HG03196 (cell line): ENCODE measurements around the gene CAMKMT.

Source experiments
- ATAC-seq: cut with Tn5 transposase; IDR thresholded peaks from one replicate; pipeline ENCODE4 v1.9.1; 2021; ENCODE audit not compliant: unreplicated experiment

Gene CAMKMT

DNA sequence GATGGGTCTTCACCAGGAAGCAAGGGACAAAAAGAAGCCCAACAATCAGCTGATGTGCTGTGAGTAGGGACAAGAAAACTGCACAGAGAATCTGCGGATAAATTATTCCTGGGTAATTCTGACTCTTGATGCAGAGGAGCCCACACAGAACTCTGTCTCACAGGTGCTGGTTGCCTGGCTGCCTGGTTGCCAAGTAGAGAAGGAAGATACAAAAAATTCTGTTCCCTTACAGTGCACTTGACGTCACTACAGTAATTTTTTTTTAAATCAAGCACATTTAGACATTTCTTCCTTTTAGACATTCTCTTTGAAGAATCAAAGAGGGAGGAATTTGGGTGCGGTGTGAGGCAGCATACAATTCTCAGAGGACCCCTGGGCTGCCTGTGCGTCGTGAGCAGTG, 427.7 kb downstream of the CAMKMT start:
- ATAC-seq, result no peak

DNA sequence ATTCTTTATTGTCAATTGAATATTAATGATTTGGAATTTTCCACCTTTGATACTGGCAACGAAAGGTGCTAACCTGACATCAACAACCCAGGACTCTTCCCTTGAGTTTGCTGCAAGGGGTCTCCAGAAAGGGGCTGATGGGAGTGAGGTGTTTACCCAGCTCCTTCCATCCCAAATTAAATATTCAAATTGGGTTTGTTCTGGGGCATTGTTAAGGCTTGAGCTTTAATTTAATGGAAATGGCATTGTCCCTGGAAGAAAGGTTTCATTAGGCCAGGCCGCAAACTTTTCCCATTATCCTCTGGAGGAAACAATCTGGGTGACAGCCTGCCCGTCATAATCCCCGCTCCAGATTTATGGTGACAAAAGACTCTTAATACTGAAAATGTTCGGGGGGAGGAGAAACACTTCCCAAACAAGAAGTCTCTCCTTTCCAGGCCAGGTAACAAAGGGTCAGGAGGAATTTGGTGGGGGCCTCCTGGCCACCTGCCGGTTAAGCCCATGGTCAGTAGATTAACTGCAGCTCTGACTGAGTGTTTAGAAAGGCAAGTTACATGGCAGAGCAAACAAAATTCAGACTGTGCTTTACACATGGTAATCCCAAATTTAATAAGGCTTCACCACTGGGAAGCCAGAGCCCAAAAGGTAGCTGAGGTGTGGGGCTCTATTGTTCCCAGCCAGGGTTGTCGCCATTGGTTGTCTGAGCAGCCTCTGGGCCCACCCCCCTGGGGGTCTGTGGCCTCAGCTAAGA, 428.4 kb downstream of the CAMKMT start:
- no peak for ATAC-seq

DNA sequence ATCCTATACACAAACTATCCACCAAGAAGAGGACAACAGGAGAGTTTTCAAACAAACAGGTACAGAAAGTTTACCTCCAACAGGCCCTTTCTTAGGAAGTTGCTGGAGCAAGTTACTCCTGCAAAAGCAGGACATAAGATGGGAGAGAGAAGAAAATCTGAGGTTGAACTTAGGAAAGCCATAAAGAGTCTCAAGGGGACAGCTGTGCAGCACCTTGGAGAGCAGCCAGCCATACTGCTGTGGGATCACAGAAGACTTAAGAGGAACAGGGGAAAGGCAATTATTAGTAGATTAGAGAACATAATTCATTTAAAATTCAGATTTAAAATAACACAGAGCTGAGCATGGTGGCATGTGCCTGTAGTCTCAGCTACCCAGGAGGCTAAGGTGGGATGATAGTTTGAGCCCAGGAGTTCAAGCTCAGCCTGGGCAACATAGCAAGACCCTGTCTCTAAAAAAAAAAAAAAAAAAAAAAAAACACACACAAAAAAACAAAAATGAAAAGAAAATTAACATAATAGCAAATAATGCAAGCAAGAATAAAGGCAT, 431.6 kb downstream of the CAMKMT start:
- ATAC-seq, result no peak

DNA sequence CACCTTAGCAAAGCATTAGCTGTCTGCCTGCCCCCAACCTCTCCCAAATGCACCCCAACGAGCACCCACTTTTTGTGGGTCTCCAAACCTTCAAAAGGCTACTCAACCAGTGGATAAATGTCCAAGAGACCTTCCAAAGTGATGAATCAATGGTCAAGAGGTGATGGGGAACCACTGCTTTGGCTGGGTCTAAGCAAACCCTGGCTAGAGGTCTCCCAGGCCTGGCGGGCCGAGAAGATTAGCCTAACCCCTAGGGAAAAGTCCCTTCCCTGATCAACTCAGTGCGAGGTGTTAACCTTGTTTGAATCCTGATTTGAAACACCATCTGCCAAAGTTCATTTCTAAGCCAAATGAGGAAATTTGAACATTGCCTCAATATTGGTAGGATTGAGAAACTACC, 435.0 kb downstream of the CAMKMT start:
- ATAC-seq, result no peak

DNA sequence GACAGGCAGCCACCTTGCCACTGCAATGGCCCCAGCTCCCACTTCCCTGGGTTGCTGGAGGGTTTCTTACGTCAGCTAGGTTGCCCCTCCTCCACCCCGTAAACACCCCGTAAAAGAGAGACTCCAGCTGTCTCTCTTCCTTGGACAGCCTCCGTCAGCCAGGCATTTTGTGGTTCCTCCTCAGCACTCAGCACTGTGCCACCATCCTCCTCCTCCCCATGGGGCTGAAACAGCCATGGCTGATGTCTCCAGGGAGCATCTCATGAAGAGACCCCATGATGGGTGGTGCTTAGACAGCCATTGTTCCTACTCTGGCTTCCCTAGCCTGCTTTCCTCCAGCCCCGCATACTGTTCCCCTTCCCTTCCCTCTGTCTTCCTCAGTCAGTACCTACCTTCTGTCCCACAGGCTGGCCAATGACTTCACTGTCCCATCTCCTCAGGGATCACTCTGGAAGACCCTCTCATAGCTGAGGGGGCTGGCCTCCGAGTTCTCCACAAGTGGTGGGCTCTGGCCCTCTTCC, 436.5 kb downstream of the CAMKMT start:
- ATAC-seq, result no peak

DNA sequence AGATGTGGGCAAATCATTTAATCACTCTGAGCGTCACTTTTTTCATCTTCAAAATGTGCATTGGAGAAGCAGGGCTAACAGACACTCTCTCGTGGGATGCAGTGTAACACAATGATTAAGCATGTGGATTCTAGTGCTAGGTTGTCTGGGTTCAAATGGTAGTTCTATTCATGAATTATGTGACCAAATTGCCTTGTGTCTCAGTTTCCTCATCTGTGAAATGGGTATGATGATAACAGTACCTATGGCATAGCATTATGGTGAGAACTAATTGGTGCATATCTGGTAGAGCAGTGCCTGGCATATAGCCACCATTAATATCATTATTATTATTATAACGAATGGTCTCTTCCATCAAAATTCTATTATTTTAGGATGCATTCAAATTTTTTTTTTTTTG, 437.4 kb downstream of the CAMKMT start:
- ATAC-seq, result no peak

DNA sequence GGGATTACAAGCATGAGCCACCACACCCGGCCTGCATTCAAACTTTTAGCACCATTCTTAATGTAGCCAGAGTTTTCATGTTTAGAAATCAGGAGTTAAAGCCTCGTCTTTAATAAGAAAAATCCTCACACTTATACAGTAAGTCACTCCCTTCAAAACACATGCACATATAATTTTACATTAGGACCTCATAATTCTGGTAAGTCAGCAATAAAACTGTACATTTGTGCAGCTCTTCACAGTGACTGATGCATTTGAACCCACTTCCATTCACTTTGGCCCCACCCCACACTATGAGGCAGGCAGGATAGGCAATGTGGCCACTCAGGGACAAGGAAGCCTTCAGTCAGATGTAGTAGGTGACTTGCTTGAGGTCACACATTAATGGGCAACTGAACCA, 438.0 kb downstream of the CAMKMT start:
- ATAC-seq, result no peak

DNA sequence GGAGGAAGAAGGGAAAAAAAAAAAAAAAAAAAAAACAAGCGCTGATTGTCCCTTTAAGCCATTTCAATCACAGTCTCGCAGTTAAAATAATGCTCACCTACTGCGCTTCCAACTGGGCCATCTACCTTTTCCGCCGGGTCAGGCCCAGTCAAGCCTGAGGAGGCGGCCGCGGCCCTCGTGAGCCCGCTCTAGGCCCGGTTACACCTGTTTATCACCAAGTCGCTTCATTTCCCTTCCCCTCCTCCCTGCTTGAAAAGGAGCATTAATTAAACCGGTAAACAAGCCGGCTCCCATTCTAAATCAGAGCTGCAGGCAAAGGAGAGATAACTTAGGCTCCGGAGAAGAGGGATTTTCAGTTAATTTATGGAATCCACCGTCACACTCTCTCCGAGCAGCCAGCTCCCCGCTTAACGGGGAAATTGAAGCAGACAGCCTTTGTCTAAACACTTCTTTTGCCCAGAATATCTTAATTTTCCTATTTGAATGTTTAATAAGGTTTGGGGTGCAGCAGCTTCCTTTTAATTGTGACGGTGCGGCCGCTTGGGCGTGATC, 439.6 kb downstream of the CAMKMT start:
- no peak for ATAC-seq

DNA sequence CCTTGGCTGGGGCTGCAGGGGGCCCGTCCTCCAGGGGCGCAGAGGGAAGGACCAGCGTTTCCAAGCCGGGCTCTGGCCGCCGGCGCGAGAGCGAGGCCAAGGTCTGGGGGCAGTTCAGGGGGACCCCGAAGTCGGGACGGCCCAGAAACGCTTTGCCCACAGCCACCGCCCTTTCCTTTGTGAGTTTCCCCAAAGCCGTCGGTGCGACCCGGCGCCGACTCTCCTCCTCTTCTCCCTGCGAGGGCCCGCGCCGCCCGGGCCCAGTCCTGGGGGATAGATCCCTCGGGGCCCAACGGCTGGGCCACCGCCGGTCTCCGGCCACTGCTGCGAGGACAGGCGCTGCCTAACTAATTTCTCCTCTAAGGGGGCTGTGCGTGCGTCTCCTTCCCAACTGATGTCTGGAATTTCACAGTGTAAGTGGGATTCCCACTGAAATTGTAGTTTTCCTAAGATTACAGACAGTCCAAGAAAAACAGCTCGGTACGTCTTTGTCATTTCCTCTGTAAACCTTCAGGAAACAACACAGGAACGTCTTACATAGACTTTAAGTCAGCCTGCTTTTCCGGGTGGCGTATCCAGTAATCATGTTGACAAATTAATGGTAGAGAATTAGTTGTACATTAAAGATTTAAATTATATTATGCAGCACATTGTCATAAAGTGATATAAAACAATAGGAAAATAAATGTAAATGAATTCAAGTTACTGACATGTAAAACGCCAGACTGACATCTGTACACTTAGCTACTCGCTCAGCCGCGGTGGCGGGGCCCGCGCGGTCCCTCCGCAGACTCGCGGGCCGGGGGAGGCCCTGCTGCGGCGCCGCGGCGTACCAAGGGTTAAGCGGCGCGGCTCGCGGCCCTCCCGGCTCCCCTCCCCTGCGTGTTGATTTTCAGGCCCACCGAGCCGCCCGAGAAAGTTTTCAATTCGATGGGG, 440.4 kb downstream of the CAMKMT start:
- ATAC-seq, result no peak

DNA sequence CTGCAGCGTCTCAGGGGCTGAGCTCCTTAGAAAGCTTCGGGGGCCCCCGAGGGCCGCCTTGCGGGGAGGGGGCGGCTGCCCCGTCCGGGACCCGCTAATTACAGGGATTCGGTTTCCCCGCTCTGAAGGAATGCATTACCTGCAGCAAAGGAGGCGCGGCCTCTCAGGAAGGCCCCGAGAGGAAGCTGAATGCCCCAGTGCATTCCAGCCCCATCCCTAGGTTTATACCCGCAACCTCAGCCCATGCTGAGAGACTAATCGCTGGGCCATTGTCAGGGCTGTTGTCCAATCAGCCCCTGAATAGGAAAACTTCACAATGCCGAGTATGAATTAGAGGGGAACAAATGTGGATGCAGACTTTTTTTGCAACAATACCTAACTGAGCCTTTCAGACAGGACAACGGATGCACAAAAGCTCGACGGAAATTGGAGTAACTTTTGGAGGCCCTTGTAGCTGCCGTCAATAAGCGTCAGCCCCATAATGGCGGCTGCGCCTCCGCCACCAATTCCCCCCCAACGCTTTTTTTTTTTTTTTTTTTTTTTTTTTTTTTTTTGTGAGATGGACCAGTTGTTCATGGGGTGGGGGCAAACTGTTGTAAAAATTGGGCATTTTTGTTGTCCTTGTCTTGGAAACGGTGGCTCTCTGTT, 441.2 kb downstream of the CAMKMT start:
- no peak for ATAC-seq

DNA sequence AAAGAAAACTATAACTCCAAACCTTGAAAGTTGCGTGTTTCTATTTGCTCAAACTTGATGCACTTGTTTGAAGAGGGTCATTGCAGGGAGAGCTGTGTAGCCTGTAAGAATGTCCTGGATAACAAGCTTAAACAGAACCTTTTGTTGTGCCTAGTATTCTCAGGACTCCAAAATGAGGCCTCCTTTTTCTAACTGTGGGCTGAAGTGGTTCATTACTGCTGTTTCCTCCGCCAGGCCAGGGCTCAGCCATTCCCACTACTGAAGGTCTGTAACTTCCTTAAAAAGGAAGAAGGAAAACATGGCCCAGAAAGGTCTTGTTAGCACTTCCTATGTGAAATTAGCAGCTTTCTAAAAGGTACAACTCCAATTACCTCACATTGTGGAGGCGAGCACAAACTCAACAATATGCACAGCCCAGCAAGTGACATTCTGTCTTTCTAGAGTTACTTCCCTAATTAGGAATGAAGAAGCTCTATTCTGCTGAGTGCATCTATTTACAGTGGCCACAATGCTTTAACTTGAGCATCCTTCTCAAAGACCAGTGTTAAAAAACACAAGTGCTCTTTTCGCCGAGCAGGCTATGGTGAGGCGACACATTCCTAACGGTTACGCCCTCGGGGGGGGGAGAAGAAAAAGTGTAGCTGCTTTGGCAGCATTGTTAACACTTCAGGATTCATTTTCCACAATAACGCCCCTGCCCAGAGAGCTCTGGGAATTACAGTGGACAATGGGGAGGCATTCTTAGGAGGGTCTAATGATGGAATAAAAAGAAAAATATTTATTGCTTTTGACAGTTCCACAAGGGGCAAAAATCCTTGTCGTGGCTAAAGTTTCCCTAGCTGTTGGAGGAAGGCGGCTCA, 442.9 kb downstream of the CAMKMT start:
- ATAC-seq, result no peak

DNA sequence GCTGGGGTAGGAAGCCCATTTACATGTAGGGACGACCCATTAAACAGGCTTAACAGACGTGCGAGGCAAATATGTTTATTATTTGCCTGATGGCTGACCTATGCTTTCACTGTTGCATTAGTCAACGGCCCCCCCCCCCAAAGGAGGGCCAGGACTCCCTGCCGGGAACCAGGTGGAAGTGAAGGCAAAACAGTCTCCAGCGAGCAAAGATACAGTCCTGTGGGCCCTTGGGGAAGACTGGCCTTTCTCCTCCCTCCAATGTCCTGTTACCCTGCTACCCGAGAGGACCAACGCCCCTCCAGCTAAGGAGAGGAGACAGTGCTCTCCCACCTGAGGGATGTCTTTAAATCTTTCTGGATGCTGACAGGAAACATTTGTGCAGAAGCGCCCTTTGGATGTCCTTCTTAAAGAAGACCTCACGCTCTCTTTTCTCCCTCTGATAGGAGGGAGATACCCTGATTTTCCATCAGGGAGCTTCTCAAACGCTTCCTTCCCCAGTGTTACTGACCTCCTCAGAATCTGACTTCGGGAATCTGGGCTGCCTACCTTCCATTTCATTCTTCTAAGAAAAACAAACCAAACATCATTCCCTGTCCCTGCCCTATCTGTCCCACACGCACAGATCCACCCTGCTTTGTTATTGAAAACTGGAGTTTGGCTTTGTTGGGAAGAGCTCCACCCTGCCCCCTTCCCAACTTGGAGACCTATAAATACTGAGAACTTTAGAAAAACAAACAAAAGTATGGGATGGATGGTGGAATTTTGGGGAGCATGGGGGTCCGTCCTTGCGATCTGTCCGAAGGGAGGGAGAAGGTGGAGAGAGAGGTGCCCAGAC, 443.9 kb downstream of the CAMKMT start:
- no peak for ATAC-seq

DNA sequence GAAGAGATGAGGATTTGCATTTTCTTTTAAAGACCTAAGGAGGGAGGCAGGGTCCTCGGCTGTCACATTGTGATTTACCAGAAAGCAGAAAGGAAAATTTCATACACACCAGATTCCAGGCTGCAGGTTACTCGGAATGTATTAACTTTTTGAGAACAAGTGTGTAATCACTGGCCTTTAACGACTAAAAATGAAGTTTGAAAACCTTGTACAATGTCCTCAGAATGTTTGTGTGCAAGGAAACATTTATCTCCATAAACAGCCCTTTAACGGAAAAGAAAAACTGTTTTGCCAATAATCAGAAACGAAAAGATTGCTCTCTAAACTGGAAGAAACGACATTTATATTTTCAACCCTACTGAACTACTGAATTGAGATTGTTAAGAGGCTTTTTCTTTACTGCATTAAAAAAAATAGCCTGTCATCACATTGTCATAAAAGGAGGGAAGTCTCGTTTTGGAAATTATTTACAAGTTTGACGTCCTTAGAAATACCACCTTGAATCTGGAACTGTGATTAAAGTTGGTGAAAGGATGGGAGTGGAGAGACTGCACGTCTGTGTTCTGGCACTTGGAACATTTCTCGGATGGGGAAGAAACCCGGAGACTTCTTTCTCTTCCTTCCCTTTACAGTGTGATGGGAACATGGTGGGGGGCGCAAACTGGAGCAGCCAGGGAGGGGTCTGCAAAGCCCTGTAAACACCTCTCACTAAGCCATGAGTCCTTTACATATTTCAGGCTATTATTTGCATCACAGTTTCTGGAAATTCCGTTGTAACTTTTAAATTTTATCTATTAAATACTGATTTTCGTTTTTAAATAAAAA, 445.7 kb downstream of the CAMKMT start:
- no peak for ATAC-seq

DNA sequence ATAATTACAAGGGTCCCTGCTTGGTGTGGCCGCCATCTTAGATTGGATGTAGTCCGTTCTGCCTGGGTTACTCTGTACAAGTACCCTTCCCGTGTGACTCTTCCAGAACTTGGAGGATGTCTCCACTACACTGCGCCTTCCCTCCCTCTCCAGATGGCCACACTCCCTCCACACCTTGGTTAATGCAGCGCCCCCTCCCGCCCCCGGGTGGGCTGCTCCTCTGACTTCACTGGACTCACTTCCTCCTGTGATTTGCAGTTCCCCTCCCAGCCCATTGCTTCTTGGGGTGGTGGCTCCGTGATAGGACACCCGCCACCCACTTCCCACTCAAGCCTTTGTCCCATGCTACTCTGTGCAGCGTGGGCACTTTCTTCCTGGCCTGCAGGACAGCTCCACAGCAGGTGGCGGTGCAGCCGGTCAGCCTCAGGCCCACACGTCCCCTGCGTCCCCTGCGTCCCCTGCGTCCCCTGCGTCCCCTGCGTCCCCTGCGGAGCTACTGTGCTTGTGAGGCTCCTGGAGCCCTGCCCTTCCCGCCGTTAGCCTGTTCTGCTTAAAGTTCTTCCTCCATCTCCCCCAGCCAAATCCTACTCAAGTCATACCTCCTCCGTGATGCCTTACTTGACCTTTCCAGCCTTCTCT, 449.3 kb downstream of the CAMKMT start:
- ATAC-seq, result no peak

DNA sequence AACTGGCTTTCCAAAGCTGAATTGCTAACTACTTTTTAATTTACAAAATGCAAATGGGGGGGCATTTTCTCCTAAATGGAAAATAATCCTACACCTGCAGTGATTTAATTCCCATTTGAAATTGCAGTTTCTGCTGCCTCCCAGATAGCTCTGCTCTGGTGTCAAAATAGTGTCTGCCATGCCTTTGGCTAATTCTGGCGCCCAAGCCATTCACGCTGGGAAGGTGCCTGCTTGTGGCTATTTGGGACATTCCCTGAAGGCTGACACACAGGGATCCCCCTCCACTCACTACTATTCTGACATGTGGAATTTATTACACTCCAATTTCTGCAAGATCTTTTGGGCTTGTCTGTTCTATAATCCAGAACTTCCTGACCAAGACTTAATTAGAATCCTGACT, 451.4 kb downstream of the CAMKMT start:
- no peak for ATAC-seq

DNA sequence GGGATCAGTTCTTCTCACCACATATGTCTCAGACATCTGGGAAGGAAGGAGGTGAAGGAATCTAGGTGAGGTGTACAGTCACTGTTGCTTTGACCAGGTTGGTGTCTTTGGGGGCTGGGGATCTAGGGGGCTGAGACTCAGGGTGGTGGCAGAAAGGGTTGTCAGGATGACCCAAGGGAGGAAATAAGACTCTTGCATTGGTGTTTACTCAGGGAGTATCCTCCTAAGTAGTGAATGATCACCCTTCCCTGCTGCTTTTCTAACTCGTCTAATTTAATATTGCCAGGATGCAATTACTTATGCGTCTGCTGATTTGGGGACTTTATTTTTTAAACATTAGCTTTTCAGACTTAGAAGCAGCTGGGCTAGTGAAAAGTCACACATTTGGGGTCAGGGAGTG, 451.9 kb downstream of the CAMKMT start:
- no peak for ATAC-seq

DNA sequence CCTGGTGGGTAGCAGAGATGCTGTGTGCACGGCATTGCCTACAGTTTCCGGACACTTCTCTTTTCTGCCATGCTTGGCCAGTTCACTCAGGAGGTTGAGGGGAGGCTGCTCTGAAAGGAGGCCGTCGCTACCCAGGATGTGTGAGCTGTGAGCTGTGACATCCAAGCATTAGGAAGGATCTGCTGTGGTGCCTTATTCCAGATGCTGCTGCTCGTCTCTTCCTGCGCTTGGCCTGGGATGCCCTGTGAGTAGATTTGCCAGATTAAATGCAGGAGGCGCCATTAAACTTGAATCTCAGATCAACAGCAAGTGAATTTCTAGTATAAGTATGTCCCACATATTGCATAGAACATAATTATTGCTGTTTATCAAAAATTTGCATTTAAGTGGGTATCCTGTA, 455.5 kb downstream of the CAMKMT start:
- ATAC-seq, result no peak
